Astrocyte (in vitro differentiated cells and primary cell): Measurements from ENCODE around the gene ZFHX3. TPM values are rescaled to one million over a fixed set of nuclear protein-coding genes. Genes with fewer than 3 reads are reported as not detected.
A peak's percentile ranks its signal among the peaks of the same experiment; 100 is the strongest.

Source experiments
- DNase-seq: peaks from one replicate; pipeline ENCODE4 v3.0.0-alpha.2; 2010; ENCODE audit warnings: low read depth
- FAIRE-seq: peaks from 2 replicates; lab custom pipeline; 2011; peaks lifted over from hg19 to GRCh38; lab: Jason Lieb, UNC
- H2AFZ ChIP-seq: 2 replicates; pipeline ENCODE4 v1.6.0; 2012; ENCODE audit warnings: low read depth, low read length, inconsistent platforms
- H3K27ac ChIP-seq: 2 replicates; pipeline ENCODE4 v1.5.1; 2011; ENCODE audit warnings: low read depth, low read length, inconsistent platforms
- H3K27me3 ChIP-seq: 2 replicates; pipeline ENCODE4 v1.6.0; 2011; ENCODE audit warnings: low read length, inconsistent platforms; ENCODE audit not compliant: insufficient read depth
- H3K36me3 ChIP-seq: 2 replicates; pipeline ENCODE4 v1.5.1; 2011; ENCODE audit warnings: low read length, inconsistent platforms; ENCODE audit not compliant: insufficient read depth
- H3K4me1 ChIP-seq: 2 replicates; pipeline ENCODE4 v1.5.1; 2011; ENCODE audit warnings: low read length, inconsistent platforms; ENCODE audit not compliant: insufficient read depth
- H3K4me2 ChIP-seq: 2 replicates; pipeline ENCODE4 v1.6.0; 2012; ENCODE audit warnings: low read length, inconsistent platforms
- H3K4me3 ChIP-seq: 2 replicates; pipeline ENCODE4 v1.5.1; 2011; ENCODE audit warnings: low read depth, mild to moderate bottlenecking, low read length, inconsistent platforms; ENCODE audit not compliant: insufficient read depth
- H3K79me2 ChIP-seq: 2 replicates; pipeline ENCODE4 v1.6.0; 2012; ENCODE audit warnings: mild to moderate bottlenecking, low read length, inconsistent platforms; ENCODE audit not compliant: insufficient read depth
- H3K9ac ChIP-seq: 2 replicates; pipeline ENCODE4 v1.6.0; 2012; ENCODE audit warnings: mild to moderate bottlenecking, low read length, inconsistent platforms
- H3K9me3 ChIP-seq: 2 replicates; pipeline ENCODE4 v1.5.1; 2012; ENCODE audit warnings: low read depth, mild to moderate bottlenecking, low read length, inconsistent platforms; ENCODE audit not compliant: insufficient read depth
- H4K20me1 ChIP-seq: 2 replicates; pipeline ENCODE4 v1.6.0; 2012; ENCODE audit warnings: low read length, inconsistent platforms; ENCODE audit not compliant: insufficient read depth
- H3K27ac Mint-ChIP-seq: one replicate; pipeline ENCODE4 v1.8.0; 2021; ENCODE audit warnings: mild to moderate bottlenecking, mixed read lengths; ENCODE audit not compliant: unreplicated experiment
- H3K27me3 Mint-ChIP-seq: one replicate; pipeline ENCODE4 v1.8.0; 2021; ENCODE audit warnings: low read depth, mixed read lengths; ENCODE audit not compliant: unreplicated experiment
- H3K36me3 Mint-ChIP-seq: one replicate; pipeline ENCODE4 v1.8.0; 2021; ENCODE audit warnings: low read depth, mixed read lengths; ENCODE audit not compliant: unreplicated experiment
- H3K4me1 Mint-ChIP-seq: one replicate; pipeline ENCODE4 v1.8.0; 2021; ENCODE audit warnings: low read depth, mixed read lengths; ENCODE audit not compliant: unreplicated experiment
- H3K4me3 Mint-ChIP-seq: one replicate; pipeline ENCODE4 v1.8.0; 2021; ENCODE audit warnings: mild to moderate bottlenecking, moderate library complexity, mixed read lengths; ENCODE audit not compliant: unreplicated experiment
- H3K9me3 Mint-ChIP-seq: one replicate; pipeline ENCODE4 v1.8.0; 2021; ENCODE audit warnings: mild to moderate bottlenecking, mixed read lengths; ENCODE audit not compliant: unreplicated experiment
- EZH2 ChIP-seq: IDR thresholded peaks from 2 replicates; pipeline ENCODE4 v1.6.1; 2012; ENCODE audit warnings: mild to moderate bottlenecking, low read length, inconsistent platforms; ENCODE audit not compliant: insufficient read depth
- total RNA-seq: library from RNA; stranded (reverse); gene quantifications from 2 replicates; pipeline ENCODE4 v1.2.1, GENCODE V29; 2021
- TF ChIP-seq, protein P1 (sequence below): IDR thresholded peaks from 2 replicates; pipeline ENCODE4 v1.5.1; 2011; ENCODE audit warnings: low read depth, mild to moderate bottlenecking, inconsistent platforms, low read length, moderate library complexity; ENCODE audit not compliant: insufficient read depth

Gene ZFHX3
- total RNA-seq, 1 donor from 2014 or later, result 19.7 TPM

- H3K27ac ChIP-seq, result no peak overlapping the region
- peaks cover 20% of the 10 kb centered on the region for H3K4me1 Mint-ChIP-seq
Measured at GRCh38 chr16:73006026-73006425, 41.9 kb downstream of the ZFHX3 start.

DNA sequence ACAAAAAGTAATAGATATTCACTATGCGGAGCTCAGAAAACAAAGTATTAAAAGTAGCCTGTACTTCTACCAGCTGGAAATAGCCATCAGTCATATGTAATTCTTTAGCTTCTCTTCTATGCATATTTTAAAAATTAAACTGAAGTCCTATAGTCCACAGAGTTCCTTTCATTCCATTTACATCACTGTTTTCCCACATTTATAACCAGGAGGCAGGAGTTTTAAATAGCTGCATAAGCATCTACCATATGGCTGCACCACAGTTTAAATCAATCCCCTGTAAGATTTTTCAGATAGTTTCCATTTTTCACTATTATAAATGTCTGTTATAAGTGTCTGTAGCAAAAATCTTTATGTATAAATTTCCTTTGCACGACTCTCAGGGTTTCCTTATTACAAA lies 45.1 kb downstream of the ZFHX3 start:
- Mint-ChIP-seq H3K36me3 (peaks cover 18% of the 10 kb centered on the region), H3K4me3 (no peak overlapping the region), H3K9me3 (peaks cover 10% of the 10 kb centered on the region), H3K27ac (no peak overlapping the region), H3K4me1 (peaks cover 20% of the 10 kb centered on the region), H3K27me3 (no peaks in the 10 kb centered on the region)
- no peak for FAIRE-seq
- Histone ChIP-seq H3K9ac (no peak overlapping the region), H3K4me3 (no peak overlapping the region), H2AFZ (no peak overlapping the region), H3K4me2 (peak overlapping the region; percentile 19), H3K79me2 (peaks cover 79% of the 10 kb centered on the region), H3K4me1 (peaks cover 17% of the 10 kb centered on the region), H4K20me1 (peaks cover 48% of the 10 kb centered on the region), H3K36me3 (no peaks in the 10 kb centered on the region), H3K9me3 (peaks cover 2% of the 10 kb centered on the region), H3K27ac (no peak overlapping the region), H3K27me3 (no peaks in the 10 kb centered on the region)
- peak; percentile 72 for DNase-seq
- TF ChIP-seq, protein P1, sequence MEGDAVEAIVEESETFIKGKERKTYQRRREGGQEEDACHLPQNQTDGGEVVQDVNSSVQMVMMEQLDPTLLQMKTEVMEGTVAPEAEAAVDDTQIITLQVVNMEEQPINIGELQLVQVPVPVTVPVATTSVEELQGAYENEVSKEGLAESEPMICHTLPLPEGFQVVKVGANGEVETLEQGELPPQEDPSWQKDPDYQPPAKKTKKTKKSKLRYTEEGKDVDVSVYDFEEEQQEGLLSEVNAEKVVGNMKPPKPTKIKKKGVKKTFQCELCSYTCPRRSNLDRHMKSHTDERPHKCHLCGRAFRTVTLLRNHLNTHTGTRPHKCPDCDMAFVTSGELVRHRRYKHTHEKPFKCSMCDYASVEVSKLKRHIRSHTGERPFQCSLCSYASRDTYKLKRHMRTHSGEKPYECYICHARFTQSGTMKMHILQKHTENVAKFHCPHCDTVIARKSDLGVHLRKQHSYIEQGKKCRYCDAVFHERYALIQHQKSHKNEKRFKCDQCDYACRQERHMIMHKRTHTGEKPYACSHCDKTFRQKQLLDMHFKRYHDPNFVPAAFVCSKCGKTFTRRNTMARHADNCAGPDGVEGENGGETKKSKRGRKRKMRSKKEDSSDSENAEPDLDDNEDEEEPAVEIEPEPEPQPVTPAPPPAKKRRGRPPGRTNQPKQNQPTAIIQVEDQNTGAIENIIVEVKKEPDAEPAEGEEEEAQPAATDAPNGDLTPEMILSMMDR, result no peak
- TF ChIP-seq EZH2, result no peak

More at GRCh38 chr16:73006026-73006425, 41.9 kb downstream of the ZFHX3 start:
- Histone ChIP-seq H3K36me3 (no peaks in the 10 kb centered on the region), H4K20me1 (peaks cover 41% of the 10 kb centered on the region), H3K9me3 (peaks cover 2% of the 10 kb centered on the region), H3K4me1 (peaks cover 8% of the 10 kb centered on the region), H3K79me2 (peaks cover 82% of the 10 kb centered on the region), H3K27me3 (no peaks in the 10 kb centered on the region), H3K9ac (no peak overlapping the region), H2AFZ (no peak overlapping the region), H3K4me3 (no peak overlapping the region), H3K4me2 (no peak overlapping the region)
- no peak overlapping the region for H3K4me3 Mint-ChIP-seq
- no peak for DNase-seq
- no peak for FAIRE-seq
- peaks cover 7% of the 10 kb centered on the region for H3K9me3 Mint-ChIP-seq
- TF ChIP-seq EZH2, result no peak
- TF ChIP-seq, protein P1, result no peak
- no peak overlapping the region for H3K27ac Mint-ChIP-seq
- no peaks in the 10 kb centered on the region for H3K27me3 Mint-ChIP-seq
- peaks cover 8% of the 10 kb centered on the region for H3K36me3 Mint-ChIP-seq

GRCh38 chr16:73000907-73001521 lies 46.9 kb downstream of the ZFHX3 start:
- peaks cover 2% of the 10 kb centered on the region for H3K9me3 ChIP-seq
- no peak overlapping the region for H3K27ac Mint-ChIP-seq
- peak overlapping the region; percentile 66 for H3K4me2 ChIP-seq
- FAIRE-seq (no peak), DNase-seq (no peak)
- peaks cover 50% of the 10 kb centered on the region for H4K20me1 ChIP-seq
- H3K4me3 Mint-ChIP-seq, result no peak overlapping the region
- peaks cover 17% of the 10 kb centered on the region for H3K36me3 Mint-ChIP-seq
- H3K36me3 ChIP-seq, result no peaks in the 10 kb centered on the region
- peaks cover 18% of the 10 kb centered on the region for H3K4me1 Mint-ChIP-seq
- H3K27me3 Mint-ChIP-seq, result no peaks in the 10 kb centered on the region
- no peak overlapping the region for H2AFZ ChIP-seq
- H3K27ac ChIP-seq, result no peak overlapping the region
- H3K9me3 Mint-ChIP-seq, result peaks cover 10% of the 10 kb centered on the region
- peaks cover 17% of the 10 kb centered on the region for H3K4me1 ChIP-seq
- H3K79me2 ChIP-seq, result peaks cover 79% of the 10 kb centered on the region
- H3K9ac ChIP-seq, result no peak overlapping the region
- no peak overlapping the region for H3K4me3 ChIP-seq
- TF ChIP-seq EZH2, result no peak
- TF ChIP-seq, protein P1, result no peak
- no peaks in the 10 kb centered on the region for H3K27me3 ChIP-seq
